Measurements from ENCODE around the gene RPL21. TPM values are rescaled to one million over a fixed set of nuclear protein-coding genes. Genes with fewer than 3 reads are reported as not detected.
A peak's percentile ranks its signal among the peaks of the same experiment; 100 is the strongest.

The RPL21 gene
- total RNA-seq, 1 experiment from 2014 or later: 2,116 TPM

- no peak overlapping the region for H3K27ac ChIP-seq
- H3K36me3 ChIP-seq: no peaks in the 10 kb centered on the region
- H3K27me3 ChIP-seq: no peaks in the 10 kb centered on the region
- no peaks in the 10 kb centered on the region for H3K9me3 ChIP-seq (replicated peaks)
- peaks cover 7% of the 10 kb centered on the region for H3K4me1 ChIP-seq
- H3K4me3 ChIP-seq: no peak overlapping the region
- DNase-seq: peak; percentile 54 to 66
Measured at GRCh38 chr13:27269114-27269665, 17.8 kb downstream of the RPL21 start.

GRCh38 chr13:27270594-27271520 is 19.5 kb downstream of the RPL21 start, which contains the start of gene RASL11A:
TSS of gene RASL11A (plus strand) at chr13:27270830. CDS start at chr13:27270945, 115 bp downstream.
- no peaks in the 10 kb centered on the region for H3K4me1 ChIP-seq
- no peaks in the 10 kb centered on the region for H3K36me3 ChIP-seq
- no peaks in the 10 kb centered on the region for H3K9me3 ChIP-seq (replicated peaks)
- peak; percentile 71 to 81 for DNase-seq
- H3K4me3 ChIP-seq: peak within 1 kb of the TSS; percentile 57
- no peak within 1 kb of the TSS for H3K27ac ChIP-seq
- H3K27me3 ChIP-seq: no peaks in the 10 kb centered on the region

- Histone ChIP-seq H3K36me3 (no peaks in the 10 kb centered on the region), H3K4me3 (no peak overlapping the region), H3K4me1 (no peaks in the 10 kb centered on the region), H3K27me3 (no peaks in the 10 kb centered on the region; the same call in 1 of the 2 replicates), H3K27ac (no peak overlapping the region), H3K9me3 (replicated peaks) (no peaks in the 10 kb centered on the region)
- no peak for DNase-seq
Measured at GRCh38 chr13:27271570-27272096, 20.3 kb downstream of the RPL21 start.

- Histone ChIP-seq H3K4me1 (no peaks in the 10 kb centered on the region), H3K4me3 (no peak overlapping the region), H3K27ac (no peak overlapping the region), H3K36me3 (no peaks in the 10 kb centered on the region), H3K27me3 (no peaks in the 10 kb centered on the region; the same call in 1 of the 2 replicates), H3K9me3 (replicated peaks) (no peaks in the 10 kb centered on the region)
- DNase-seq: no peak
Measured at GRCh38 chr13:27273658-27274425, 22.5 kb downstream of the RPL21 start.

- Histone ChIP-seq H3K27ac (no peak overlapping the region), H3K27me3 (no peaks in the 10 kb centered on the region; the same call in 1 of the 2 replicates), H3K36me3 (no peaks in the 10 kb centered on the region), H3K4me3 (no peak overlapping the region), H3K4me1 (no peaks in the 10 kb centered on the region), H3K9me3 (replicated peaks) (no peaks in the 10 kb centered on the region)
- no peak for DNase-seq
Measured at GRCh38 chr13:27274631-27275030, 23.3 kb downstream of the RPL21 start.

- no peak for DNase-seq
- H3K36me3 ChIP-seq: no peaks in the 10 kb centered on the region
- no peak overlapping the region for H3K27ac ChIP-seq
- no peaks in the 10 kb centered on the region; the same call in 1 of the 2 replicates for H3K27me3 ChIP-seq
- H3K4me3 ChIP-seq: no peak overlapping the region
- no peaks in the 10 kb centered on the region for H3K9me3 ChIP-seq (replicated peaks)
- H3K4me1 ChIP-seq: no peaks in the 10 kb centered on the region
Measured at GRCh38 chr13:27276188-27276587, 24.8 kb downstream of the RPL21 start.

- no peak for DNase-seq
- H3K4me1 ChIP-seq: no peaks in the 10 kb centered on the region
- H3K27me3 ChIP-seq: no peaks in the 10 kb centered on the region; the same call in 1 of the 2 replicates
- H3K4me3 ChIP-seq: no peak overlapping the region
- no peaks in the 10 kb centered on the region; the same call in 1 of the 2 replicates for H3K9me3 ChIP-seq (replicated peaks)
- H3K36me3 ChIP-seq: no peaks in the 10 kb centered on the region
- H3K27ac ChIP-seq: no peak overlapping the region
Measured at GRCh38 chr13:27279506-27279905, 28.1 kb downstream of the RPL21 start.

- Histone ChIP-seq H3K4me3 (no peak overlapping the region), H3K9me3 (replicated peaks) (no peaks in the 10 kb centered on the region; the same call in 1 of the 2 replicates), H3K27me3 (no peaks in the 10 kb centered on the region; the same call in 1 of the 2 replicates), H3K4me1 (no peaks in the 10 kb centered on the region), H3K36me3 (no peaks in the 10 kb centered on the region), H3K27ac (no peak overlapping the region)
- DNase-seq: no peak
Measured at GRCh38 chr13:27280009-27280656, 28.8 kb downstream of the RPL21 start.

GRCh38 chr13:27280841-27281240 is 29.5 kb downstream of the RPL21 start:
- DNase-seq: no peak

GRCh38 chr13:27281420-27281819 is 30.1 kb downstream of the RPL21 start:
- Histone ChIP-seq H3K36me3 (no peaks in the 10 kb centered on the region), H3K9me3 (replicated peaks) (no peaks in the 10 kb centered on the region; the same call in 1 of the 2 replicates), H3K4me1 (no peaks in the 10 kb centered on the region), H3K27me3 (no peaks in the 10 kb centered on the region; the same call in 1 of the 2 replicates), H3K27ac (no peak overlapping the region), H3K4me3 (no peak overlapping the region)
- DNase-seq: no peak

More at GRCh38 chr13:27280841-27281240, 29.5 kb downstream of the RPL21 start:
- no peaks in the 10 kb centered on the region; the same call in 1 of the 2 replicates for H3K9me3 ChIP-seq (replicated peaks)
- H3K36me3 ChIP-seq: no peaks in the 10 kb centered on the region
- no peaks in the 10 kb centered on the region for H3K4me1 ChIP-seq
- no peaks in the 10 kb centered on the region; the same call in 1 of the 2 replicates for H3K27me3 ChIP-seq
- no peak overlapping the region for H3K27ac ChIP-seq
- no peak overlapping the region for H3K4me3 ChIP-seq

GRCh38 chr13:27283906-27284493 is 32.6 kb downstream of the RPL21 start:
- H3K27ac ChIP-seq: no peak overlapping the region
- H3K27me3 ChIP-seq: no peaks in the 10 kb centered on the region; the same call in 1 of the 2 replicates
- DNase-seq: no peak
- H3K36me3 ChIP-seq: no peaks in the 10 kb centered on the region
- H3K4me1 ChIP-seq: no peaks in the 10 kb centered on the region
- H3K4me3 ChIP-seq: no peak overlapping the region
- H3K9me3 ChIP-seq (replicated peaks): no peaks in the 10 kb centered on the region; the same call in 1 of the 2 replicates

GRCh38 chr13:27288392-27288791 is 37.0 kb downstream of the RPL21 start:
- no peaks in the 10 kb centered on the region; the same call in 1 of the 2 replicates for H3K27me3 ChIP-seq
- H3K4me1 ChIP-seq: no peaks in the 10 kb centered on the region; the same call in 1 of the 2 replicates
- no peak for DNase-seq
- H3K4me3 ChIP-seq: no peak overlapping the region
- H3K27ac ChIP-seq: no peak overlapping the region
- no peaks in the 10 kb centered on the region for H3K9me3 ChIP-seq (replicated peaks)
- no peaks in the 10 kb centered on the region for H3K36me3 ChIP-seq

- DNase-seq: no peak
- Histone ChIP-seq H3K27me3 (peaks cover under 1% of the 10 kb centered on the region), H3K36me3 (no peaks in the 10 kb centered on the region), H3K4me1 (no peaks in the 10 kb centered on the region; the same call in 1 of the 2 replicates), H3K4me3 (no peak overlapping the region), H3K9me3 (replicated peaks) (no peaks in the 10 kb centered on the region), H3K27ac (no peak overlapping the region)
Measured at GRCh38 chr13:27289011-27289665, 37.8 kb downstream of the RPL21 start.
